ENCODE measurements around the gene FAM171A2.

Gene FAM171A2

GRCh38 chr17:44383363-44383762 lies 19.7 kb upstream of the FAM171A2 start:
- H3K4me3 ChIP-seq (ENCODE audit: low read depth, low read length) = no peak overlapping the region
- no peak for TF ChIP-seq CTCF (IDR thresholded peaks at IDR 0.05; ENCODE audit: low read depth, low read length, missing control alignments)
- no peak for DNase-seq (ENCODE audit: low read depth)

- no peak for DNase-seq (ENCODE audit: low read depth)
- H3K4me3 ChIP-seq (ENCODE audit: low read depth, low read length) = no peak overlapping the region
- TF ChIP-seq CTCF (IDR thresholded peaks at IDR 0.05; ENCODE audit: low read depth, low read length, missing control alignments) = no peak
These were observed 19.3 kb upstream of the FAM171A2 start for GRCh38 chr17:44382917-44383316.

- H3K4me3 ChIP-seq (ENCODE audit: low read depth, low read length) = no peak overlapping the region
- TF ChIP-seq CTCF (IDR thresholded peaks at IDR 0.05; ENCODE audit: low read depth, low read length, missing control alignments) = no peak
- no peak for DNase-seq (ENCODE audit: low read depth)
These were observed 18.2 kb upstream of the FAM171A2 start for GRCh38 chr17:44381810-44382305.

GRCh38 chr17:44380767-44381166 lies 17.1 kb upstream of the FAM171A2 start:
- DNase-seq (ENCODE audit: low read depth) = no peak
- TF ChIP-seq CTCF (IDR thresholded peaks at IDR 0.05; ENCODE audit: low read depth, low read length, missing control alignments) = no peak
- no peak overlapping the region for H3K4me3 ChIP-seq (ENCODE audit: low read depth, low read length)

- H3K4me3 ChIP-seq (ENCODE audit: low read depth, low read length) = no peak overlapping the region
- no peak for TF ChIP-seq CTCF (IDR thresholded peaks at IDR 0.05; ENCODE audit: low read depth, low read length, missing control alignments)
- no peak for DNase-seq (ENCODE audit: low read depth)
These were observed 16.2 kb upstream of the FAM171A2 start for GRCh38 chr17:44379887-44380286.

GRCh38 chr17:44378171-44378705 lies 14.6 kb upstream of the FAM171A2 start:
- TF ChIP-seq CTCF (IDR thresholded peaks at IDR 0.05; ENCODE audit: low read depth, low read length, missing control alignments) = no peak
- no peak for DNase-seq (ENCODE audit: low read depth)
- no peak overlapping the region for H3K4me3 ChIP-seq (ENCODE audit: low read depth, low read length)

GRCh38 chr17:44376779-44377178 lies 13.1 kb upstream of the FAM171A2 start:
- DNase-seq (ENCODE audit: low read depth) = no peak
- no peak overlapping the region for H3K4me3 ChIP-seq (ENCODE audit: low read depth, low read length)
- TF ChIP-seq CTCF (IDR thresholded peaks at IDR 0.05; ENCODE audit: low read depth, low read length, missing control alignments) = no peak

Measured in GM12864 (cell line).